ENCODE results near the gene USP30.
"Not testable (repeated sequence)": the region's sequence is repeated elsewhere in the genome, so short reads cannot be mapped to it uniquely, and the experiment has no call there.

USP30 gene, protein sequence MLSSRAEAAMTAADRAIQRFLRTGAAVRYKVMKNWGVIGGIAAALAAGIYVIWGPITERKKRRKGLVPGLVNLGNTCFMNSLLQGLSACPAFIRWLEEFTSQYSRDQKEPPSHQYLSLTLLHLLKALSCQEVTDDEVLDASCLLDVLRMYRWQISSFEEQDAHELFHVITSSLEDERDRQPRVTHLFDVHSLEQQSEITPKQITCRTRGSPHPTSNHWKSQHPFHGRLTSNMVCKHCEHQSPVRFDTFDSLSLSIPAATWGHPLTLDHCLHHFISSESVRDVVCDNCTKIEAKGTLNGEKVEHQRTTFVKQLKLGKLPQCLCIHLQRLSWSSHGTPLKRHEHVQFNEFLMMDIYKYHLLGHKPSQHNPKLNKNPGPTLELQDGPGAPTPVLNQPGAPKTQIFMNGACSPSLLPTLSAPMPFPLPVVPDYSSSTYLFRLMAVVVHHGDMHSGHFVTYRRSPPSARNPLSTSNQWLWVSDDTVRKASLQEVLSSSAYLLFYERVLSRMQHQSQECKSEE

DNA sequence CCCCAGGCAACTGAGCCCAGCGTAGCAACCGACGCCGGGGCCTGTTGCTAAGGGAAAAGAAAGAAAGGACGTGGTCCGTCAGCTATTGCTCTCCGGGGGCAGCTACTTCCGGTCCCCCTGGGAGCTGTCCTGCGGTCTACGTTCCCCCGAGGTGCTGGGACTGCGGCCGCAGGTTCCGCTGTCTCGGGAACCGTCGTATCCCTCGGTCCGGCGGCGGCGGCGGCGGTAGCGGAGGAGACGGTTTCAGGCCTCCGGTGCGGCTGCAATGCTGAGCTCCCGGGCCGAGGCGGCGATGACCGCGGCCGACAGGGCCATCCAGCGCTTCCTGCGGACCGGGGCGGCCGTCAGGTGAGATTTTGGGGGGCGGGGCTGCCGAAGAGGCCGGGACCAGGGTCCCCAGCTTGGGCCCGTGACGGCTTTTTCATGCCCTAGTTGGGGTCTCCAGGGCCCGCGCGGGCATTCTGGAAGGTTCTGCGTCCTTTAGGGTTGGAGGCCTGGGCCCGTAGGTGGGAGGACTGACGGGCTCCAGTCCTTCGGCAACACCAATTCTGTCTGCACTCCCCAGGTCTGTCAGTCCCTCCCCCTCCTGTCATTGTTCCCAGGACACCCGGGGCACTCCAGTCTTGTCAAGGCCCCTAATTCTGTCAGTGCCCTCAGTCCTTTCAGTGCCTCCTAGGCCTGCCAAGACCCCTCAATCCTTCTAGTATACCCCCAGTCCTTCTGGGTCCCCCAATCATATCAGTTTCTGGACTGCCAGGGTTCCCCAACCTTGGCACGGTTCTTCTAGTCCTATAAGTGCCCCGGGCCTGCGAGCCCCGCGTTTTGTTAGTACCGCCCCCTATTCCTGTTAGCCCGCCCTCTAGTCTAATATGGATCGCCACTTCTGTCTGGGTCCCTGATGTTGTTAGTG lies at the start of gene USP30:
Gene USP30 (plus strand): TSS at position 163 of the 910 bp plus-strand sequence. CDS start 103 bp downstream, at position 266.
- DNase-seq (ENCODE audit: low spot score), result peak; percentile 97

DNA sequence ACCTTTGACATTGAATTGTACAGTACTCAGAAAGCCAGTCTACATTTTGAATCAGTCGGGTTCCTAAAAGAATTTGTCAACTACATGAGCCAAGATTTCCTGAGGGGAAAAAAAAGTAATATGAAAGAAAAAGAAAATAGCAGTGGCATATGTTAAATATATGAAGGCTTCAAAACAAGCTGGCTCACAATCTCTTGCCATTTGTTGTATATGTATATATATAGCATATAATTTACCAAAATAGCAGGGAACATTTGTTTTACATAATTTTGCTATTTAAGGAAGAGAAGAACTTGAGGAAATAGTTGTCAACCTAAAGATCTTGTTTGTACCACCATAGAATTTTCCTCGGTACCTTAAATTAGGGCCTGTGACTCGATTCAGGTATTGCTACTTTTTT lies 48.4 kb upstream of the USP30 start:
- DNase-seq (ENCODE audit: low spot score), result no peak

DNA sequence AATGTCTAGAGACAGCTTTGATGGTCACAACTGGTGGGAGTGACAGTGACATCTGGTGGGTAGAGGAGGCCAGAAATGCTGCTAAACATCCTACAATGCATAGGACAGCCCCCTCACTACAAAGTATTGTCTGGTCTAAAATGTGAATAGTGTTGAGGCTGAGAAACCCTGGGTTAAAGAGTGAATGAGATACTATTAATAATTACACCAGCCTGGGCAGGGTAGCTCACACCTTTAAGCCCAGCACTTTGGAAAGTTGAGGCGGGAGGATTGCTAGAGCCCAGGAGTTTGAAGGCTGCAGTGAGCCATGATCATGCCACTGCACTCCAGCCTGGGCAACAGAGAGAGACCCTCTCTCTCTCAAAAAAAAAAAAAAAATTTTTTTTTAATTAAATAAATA lies 42.6 kb upstream of the USP30 start:
- no peak for DNase-seq (ENCODE audit: low spot score)

DNA sequence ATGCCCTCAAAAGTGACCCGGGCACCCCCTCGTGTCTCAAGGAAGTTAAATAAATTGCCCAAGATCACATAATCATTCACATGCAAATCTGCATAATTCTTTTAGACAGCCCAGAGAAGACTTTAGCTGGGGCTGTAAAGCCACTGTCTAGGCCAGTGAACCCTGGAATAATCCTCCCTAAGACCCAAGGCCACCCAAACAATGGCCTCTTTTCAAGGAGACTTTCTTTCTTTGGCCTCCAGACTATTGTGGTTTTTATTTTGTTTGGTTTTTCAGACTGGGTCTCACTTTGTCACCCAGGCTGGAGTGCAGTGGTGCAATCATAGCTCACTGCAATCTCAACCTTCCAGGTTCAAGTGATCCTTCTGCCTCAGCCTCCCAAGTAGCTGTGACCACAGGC lies 42.1 kb upstream of the USP30 start:
- no peak for DNase-seq (ENCODE audit: low spot score)

DNA sequence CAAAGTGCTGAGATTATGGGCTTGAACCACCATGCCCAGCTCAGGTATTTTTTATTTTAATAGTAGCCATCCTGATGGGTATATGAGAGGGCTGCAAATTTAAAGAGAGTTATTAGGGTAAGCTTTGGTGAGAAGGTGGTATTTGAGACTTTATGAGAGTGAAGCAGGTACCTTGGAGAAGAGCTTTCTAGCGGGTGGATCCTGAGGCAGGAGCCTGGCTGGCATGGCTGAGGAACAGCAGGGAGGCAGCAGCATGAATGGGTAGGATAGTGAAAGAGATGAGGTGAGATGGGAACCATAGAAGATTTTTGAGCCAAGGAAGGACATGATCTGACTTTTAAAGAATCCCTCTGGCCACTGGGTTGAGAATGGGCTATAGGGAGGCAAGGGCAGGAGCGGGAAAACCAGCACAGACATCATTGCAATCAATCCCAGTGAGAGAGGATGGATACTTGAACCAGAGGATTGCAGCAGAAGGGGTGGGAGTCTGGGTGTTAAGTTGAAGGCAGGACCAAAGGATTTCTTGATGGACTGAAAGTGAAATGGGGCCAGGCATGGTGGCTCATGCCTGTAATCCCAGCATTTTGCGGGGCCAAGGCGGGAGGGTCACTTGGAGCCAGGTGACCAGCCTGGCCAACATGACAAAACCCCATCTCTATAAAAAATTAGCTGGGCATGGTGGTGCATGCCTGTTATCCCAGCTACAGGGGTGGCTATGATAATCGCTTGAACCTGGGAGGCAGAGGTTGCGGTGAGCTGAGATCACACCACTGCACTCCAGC lies 37.2 kb upstream of the USP30 start:
- DNase-seq (ENCODE audit: low spot score), result no peak

DNA sequence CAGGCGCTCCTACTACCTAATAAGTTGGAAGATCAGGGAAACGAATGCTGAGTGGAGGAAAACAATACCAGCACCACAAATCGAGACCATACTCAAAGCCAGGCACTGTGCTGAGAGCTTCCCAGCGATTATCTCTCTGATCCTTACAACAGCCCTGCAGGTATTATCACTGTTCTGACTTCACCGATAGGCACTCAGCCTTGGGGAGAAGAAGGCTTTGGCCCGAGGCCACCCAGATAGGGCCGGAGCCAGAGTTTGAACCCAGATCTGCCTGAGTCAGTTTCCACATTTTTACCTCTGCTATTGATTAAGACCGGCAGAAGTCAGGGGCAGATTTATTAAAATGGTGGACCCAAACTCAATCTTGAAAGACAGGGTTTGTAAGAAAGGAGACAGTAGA lies 36.4 kb upstream of the USP30 start:
- no peak for DNase-seq (ENCODE audit: low spot score)

DNA sequence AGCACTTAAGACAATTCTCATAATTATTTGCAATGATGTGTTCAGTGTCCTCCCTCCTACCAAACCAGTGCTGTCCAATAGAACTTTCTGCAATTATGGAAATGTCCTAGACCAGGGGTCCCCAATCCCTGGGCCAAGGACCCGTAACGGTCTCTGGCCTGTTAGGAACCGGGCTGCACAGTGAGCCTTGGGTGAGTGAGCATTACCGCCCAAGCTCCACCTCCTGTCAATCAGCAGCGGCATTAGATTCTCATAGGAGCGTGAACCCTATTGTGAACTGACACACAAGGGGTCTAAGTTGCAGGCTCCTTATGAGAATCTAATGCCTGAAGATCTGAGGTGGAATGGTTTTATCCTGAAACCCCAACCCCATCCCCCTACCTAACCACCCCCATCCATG lies 35.4 kb upstream of the USP30 start:
- no peak for DNase-seq (ENCODE audit: low spot score)

GRCh38 chr12:109018296-109018695 lies 34.1 kb upstream of the USP30 start:
- no peak for DNase-seq (ENCODE audit: low spot score)

DNA sequence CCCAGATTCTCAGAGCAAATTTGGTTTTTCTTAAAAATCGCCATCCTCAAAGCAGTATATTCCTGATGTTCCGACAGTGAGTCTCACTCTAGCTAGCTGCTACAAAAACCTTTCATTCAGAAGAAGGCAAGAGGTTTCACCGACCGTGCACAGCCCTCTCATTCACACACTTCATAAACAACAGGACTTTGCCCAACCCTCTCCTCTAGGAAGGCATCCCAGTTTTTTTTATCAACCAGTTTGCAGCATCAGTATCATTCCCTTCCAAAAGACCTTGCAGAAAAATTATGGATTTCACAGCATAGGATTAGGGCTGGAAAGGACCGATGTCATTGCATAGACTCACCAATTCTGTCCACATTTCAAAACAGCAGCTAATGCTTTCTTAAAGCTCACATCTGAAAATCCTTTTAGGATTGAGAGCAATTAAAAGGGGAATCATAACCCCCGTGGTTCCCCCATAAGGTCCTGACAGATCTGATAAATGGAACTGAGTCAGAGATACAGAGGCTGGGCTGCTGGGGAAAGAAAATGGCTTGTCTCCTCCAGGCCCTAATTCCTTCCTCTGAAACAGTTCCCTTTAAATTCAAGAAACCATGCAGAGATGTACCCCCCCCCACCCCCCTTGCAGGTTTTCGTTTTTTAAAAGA lies 32.1 kb upstream of the USP30 start:
- no peak for DNase-seq (ENCODE audit: low spot score)

DNA sequence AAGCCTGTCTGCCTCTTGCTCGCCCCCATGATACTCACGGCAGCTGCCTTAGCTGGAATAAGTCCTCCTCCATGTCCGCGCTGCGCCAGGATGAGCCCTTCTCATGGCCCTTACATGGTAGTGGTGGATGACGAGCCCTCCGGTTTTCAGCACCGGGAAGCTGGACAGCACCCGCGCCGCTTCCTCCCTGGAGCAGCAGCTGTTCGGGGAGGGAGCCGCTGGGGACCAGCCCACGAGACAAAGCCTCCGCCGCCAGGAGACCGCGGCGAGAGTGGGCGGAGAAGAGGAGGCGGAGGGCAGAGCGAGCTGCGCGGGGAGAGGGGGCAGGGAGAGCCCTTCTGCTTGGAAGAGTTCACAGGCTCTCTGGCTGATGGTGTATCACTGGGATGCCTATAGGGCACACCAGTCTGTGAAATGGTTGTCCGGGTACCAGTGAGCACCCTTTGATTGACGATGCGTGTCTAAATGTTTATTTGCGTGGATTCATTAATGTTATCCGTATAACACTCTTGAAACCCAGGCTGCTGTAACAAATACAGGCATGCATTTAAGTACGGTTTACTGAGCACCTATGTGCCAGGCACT lies 31.5 kb upstream of the USP30 start, which contains the start of gene SVOP:
Gene SVOP (minus strand): TSS at position 273 of the 585 bp plus-strand sequence. CDS start 200 bp downstream, at position 73.
- peak; percentile 95 for DNase-seq (ENCODE audit: low spot score)

DNA sequence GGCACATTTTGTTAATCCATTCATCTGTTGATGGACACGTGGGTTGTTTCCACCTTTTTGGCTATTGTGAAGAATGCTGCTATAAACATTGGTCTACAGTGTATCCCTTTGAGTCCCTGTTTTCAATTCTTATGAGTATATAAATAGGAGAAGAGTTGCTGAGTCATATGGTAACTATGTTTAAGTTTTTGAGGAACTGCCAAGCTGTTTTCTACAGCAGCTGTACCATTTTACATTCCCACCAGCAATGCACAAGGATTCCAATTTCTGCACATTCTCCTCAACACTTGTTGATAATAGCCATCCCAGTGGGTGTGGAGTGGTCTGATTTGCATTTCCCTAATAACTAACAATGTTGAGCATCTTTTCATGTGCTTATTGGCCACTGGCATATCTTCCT lies 24.6 kb upstream of the USP30 start:
- no peak for DNase-seq (ENCODE audit: low spot score)

DNA sequence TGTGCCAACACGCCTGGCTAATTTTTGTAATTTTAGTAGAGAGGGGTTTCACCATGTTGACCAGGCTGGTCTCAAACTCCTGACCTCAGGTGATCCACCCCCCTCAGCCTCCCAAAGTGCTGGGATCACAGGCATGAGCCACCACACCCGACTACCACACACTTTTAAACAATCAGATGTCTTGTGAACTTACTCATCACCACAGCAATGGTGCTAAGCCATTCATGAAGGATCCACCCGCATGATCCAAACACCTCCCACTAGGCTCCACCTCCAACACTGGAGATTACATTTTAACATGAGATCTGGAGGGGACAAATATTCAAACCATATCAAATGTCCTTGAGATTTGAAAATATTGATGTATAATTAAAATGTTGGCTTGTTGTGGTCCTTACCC lies 23.8 kb upstream of the USP30 start:
- DNase-seq (ENCODE audit: low spot score), result not testable (repeated sequence)

DNA sequence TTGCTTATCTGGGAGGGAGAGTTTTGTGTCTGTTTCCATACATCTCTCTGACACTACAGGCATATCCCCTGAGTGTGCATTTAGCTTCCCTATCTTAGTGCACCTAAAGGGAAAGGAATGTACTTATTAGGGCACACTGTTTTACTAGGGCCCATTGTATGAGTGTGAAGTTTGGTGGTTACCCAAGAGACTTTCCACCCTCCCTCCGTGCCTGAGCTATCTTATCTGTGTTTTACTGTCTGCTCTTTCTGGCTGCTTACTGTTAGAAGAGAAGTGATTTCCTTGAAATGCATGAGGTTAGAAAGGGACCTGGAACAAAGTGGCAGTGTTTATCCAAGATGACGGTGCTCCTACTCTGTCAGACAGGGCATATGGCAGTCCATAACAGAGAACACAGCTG lies 23.0 kb upstream of the USP30 start:
- no peak for DNase-seq (ENCODE audit: low spot score)

- peak; percentile 8 for DNase-seq (ENCODE audit: low spot score)
These were observed 18.9 kb upstream of the USP30 start for GRCh38 chr12:109033239-109034196.

GRCh38 chr12:109036975-109037374 lies 15.4 kb upstream of the USP30 start:
- DNase-seq (ENCODE audit: low spot score), result no peak

DNA sequence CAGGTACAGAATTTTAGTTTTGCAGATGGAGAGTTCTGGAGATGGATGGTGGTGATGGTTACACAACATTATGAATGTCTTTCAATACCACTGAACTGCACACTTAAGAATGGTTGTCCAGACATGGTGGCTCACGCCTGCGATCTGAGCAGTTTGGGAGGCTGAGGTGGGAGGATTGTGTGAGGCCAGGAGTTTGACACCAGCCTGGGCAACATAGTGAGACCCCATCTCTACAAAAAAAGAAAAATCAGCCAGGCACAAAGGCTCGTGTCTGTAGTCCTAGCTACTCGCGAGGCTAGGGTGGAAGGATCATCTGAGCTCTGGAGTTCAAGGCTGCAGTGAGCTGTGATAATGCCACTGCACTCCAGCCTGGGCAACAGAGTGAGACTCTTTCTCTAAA lies 8.1 kb upstream of the USP30 start:
- no peak for DNase-seq (ENCODE audit: low spot score)

- no peak for DNase-seq (ENCODE audit: low spot score)
These were observed 5.1 kb upstream of the USP30 start for GRCh38 chr12:109047081-109047805.

- DNase-seq (ENCODE audit: low spot score), result not testable (repeated sequence)
These were observed 3.7 kb upstream of the USP30 start for GRCh38 chr12:109048706-109049105.

- DNase-seq (ENCODE audit: low spot score), result not testable (repeated sequence)
These were observed 2.6 kb upstream of the USP30 start for GRCh38 chr12:109049794-109050193.
